ENCODE data around the gene CAPN1.
"Not testable (repeated sequence)": the region's sequence is repeated elsewhere in the genome, so short reads cannot be mapped to it uniquely, and the experiment has no call there.

Gene CAPN1

GRCh38 chr11:65159012-65159411 is 22.7 kb upstream of the CAPN1 start:
- no peak for DNase-seq (ENCODE audit: low read depth in 1 of 2, low spot score in 1 of 2)

- DNase-seq (ENCODE audit: low read depth in 1 of 2, low spot score in 1 of 2) = no peak
Observed at GRCh38 chr11:65160643-65161042, 21.1 kb upstream of the CAPN1 start.

GRCh38 chr11:65163684-65164083 is 18.0 kb upstream of the CAPN1 start:
- no peak for DNase-seq (ENCODE audit: low read depth in 1 of 2, low spot score in 1 of 2)

- no peak for DNase-seq (ENCODE audit: low read depth in 1 of 2, low spot score in 1 of 2)
Observed at GRCh38 chr11:65165410-65166317, 16.1 kb upstream of the CAPN1 start.

- DNase-seq (ENCODE audit: low read depth in 1 of 2, low spot score in 1 of 2) = no peak
Observed at GRCh38 chr11:65166893-65167292, 14.8 kb upstream of the CAPN1 start.

GRCh38 chr11:65167656-65168055 is 14.1 kb upstream of the CAPN1 start:
- DNase-seq (ENCODE audit: low read depth in 1 of 2, low spot score in 1 of 2) = no peak

- DNase-seq (ENCODE audit: low read depth in 1 of 2, low spot score in 1 of 2) = no peak
Observed at GRCh38 chr11:65169164-65169641, 12.5 kb upstream of the CAPN1 start.

GRCh38 chr11:65170058-65170534 is 11.6 kb upstream of the CAPN1 start, which contains the start of gene SPDYC:
SPDYC (plus strand) TSS chr11:65170233; CDS start chr11:65171358, 1,125 bp downstream.
- no peak for DNase-seq (ENCODE audit: low read depth in 1 of 2, low spot score in 1 of 2)

- DNase-seq (ENCODE audit: low read depth in 1 of 2, low spot score in 1 of 2) = no peak
Observed at GRCh38 chr11:65172600-65172999, 9.1 kb upstream of the CAPN1 start.

- DNase-seq (ENCODE audit: low read depth in 1 of 2, low spot score in 1 of 2) = not testable (repeated sequence)
Observed at GRCh38 chr11:65174571-65175010, 7.1 kb upstream of the CAPN1 start.

- peak; percentile 23 to 36 for DNase-seq (ENCODE audit: low read depth in 1 of 2, low spot score in 1 of 2)
Observed at GRCh38 chr11:65180877-65181568, 705 bp upstream of the CAPN1 start.

GRCh38 chr11:65182258-65183170 is 786 bp downstream of the CAPN1 start:
- no peak for DNase-seq (ENCODE audit: low read depth in 1 of 2, low spot score in 1 of 2)

GRCh38 chr11:65183201-65183891 is 1.6 kb downstream of the CAPN1 start:
- no peak for DNase-seq (ENCODE audit: low read depth in 1 of 2, low spot score in 1 of 2)

GRCh38 chr11:65184146-65184545 is 2.4 kb downstream of the CAPN1 start:
- no peak for DNase-seq (ENCODE audit: low read depth in 1 of 2, low spot score in 1 of 2)

GRCh38 chr11:65185171-65185570 is 3.4 kb downstream of the CAPN1 start:
- DNase-seq (ENCODE audit: low read depth in 1 of 2, low spot score in 1 of 2) = no peak

- no peak for DNase-seq (ENCODE audit: low read depth in 1 of 2, low spot score in 1 of 2)
Observed at GRCh38 chr11:65185869-65186341, 4.2 kb downstream of the CAPN1 start.

GRCh38 chr11:65186701-65187100 is 5.0 kb downstream of the CAPN1 start:
- no peak for DNase-seq (ENCODE audit: low read depth in 1 of 2, low spot score in 1 of 2)

- DNase-seq (ENCODE audit: low read depth in 1 of 2, low spot score in 1 of 2) = no peak
Observed at GRCh38 chr11:65187146-65187675, 5.5 kb downstream of the CAPN1 start.

GRCh38 chr11:65187971-65188461 is 6.3 kb downstream of the CAPN1 start:
- no peak for DNase-seq (ENCODE audit: low read depth in 1 of 2, low spot score in 1 of 2)

GRCh38 chr11:65188486-65188885 is 6.8 kb downstream of the CAPN1 start:
- no peak for DNase-seq (ENCODE audit: low read depth in 1 of 2, low spot score in 1 of 2)
